ENCODE data around the gene HOXB6.

The HOXB6 gene

DNA sequence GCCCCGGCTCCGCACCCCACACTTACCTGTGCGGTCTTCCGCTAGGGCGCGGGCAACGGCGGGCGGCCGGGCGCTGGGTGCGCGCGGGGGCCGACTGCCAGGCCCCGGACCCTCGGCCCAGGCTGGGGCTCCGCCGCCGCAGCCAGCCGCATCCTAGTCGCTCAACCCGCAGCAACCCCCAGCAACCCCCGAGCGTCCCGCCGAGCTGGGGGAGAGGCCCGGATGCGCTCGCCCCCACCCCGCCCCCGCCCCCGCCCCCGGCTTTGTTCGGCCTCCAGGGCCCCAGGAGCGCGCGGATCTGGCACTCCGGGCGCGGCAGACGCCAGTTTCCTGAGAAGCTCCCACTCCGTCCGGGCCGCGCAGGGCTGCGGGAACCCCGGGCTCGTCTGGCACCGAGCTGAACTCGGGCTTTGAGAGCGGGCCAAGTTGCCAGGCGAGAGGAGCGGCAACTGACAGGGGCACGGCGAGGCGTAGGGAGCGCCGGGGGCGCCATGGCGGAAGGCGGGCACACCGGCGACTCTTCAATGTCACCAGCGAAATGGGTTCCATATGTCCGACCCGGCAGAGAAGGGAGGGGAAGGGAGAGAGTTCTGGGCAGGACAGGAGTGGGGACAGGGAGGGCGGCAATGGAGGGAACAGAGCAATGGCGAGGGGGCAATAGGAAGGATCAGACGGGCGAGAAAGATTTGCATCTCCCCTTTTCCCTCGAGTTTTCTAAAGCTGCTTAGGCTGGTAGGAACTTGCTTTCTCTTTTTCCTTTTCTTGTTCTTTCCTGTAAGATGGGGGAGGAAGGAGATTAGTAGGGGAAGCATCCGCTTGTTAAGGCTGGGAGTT is 40.4 kb downstream of the HOXB6 start:
- no peak for DNase-seq

DNA sequence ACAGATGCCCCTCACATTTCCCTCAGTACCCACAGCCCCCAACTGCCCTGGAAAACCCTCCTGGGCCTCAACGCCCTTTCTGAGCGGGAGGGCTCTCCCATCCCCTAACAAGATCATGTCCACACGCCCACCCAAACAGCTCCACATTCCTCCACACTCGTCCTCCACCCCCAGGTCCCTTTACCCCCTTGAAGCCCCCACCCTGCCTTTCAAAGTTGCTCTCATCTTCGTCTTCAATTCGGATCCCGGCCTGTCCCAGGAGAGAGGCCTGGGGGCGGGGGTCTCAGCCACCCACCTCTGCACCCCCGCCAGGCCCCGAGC is 41.0 kb downstream of the HOXB6 start:
- DNase-seq, result no peak

- no peak for DNase-seq
Observed at GRCh38 chr17:48563385-48563838, 41.4 kb downstream of the HOXB6 start.

DNA sequence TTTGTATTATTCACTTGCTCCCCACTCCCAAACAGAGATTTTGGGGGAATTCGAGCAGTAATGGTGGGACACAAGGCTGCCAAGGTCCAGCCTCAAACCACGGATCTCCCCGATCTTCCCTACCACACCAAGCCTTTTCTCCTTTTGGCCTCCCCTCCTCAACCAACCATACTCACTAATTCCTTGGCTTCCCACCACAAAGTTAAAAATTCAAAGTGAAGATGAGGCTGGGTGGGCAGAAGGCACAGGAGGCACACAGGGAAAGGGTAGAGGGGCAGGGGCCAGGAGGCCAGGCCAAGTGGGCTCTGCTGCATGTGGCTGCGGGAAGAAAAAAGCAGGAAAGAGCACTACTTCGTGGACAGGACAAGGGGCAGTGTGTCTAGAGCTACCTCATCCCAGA is 41.9 kb downstream of the HOXB6 start:
- no peak for DNase-seq

GRCh38 chr17:48561884-48562810 is 42.6 kb downstream of the HOXB6 start:
- no peak for DNase-seq

GRCh38 chr17:48559840-48560817 is 44.7 kb downstream of the HOXB6 start:
- no peak for DNase-seq

- DNase-seq, result no peak
Observed at GRCh38 chr17:48559122-48559839, 45.5 kb downstream of the HOXB6 start.

- DNase-seq, result no peak
Observed at GRCh38 chr17:48558831-48559121, 46.0 kb downstream of the HOXB6 start.

GRCh38 chr17:48558057-48558830 is 46.5 kb downstream of the HOXB6 start:
- DNase-seq, result no peak

GRCh38 chr17:48556576-48557401 is 48.0 kb downstream of the HOXB6 start:
- no peak for DNase-seq

DNA sequence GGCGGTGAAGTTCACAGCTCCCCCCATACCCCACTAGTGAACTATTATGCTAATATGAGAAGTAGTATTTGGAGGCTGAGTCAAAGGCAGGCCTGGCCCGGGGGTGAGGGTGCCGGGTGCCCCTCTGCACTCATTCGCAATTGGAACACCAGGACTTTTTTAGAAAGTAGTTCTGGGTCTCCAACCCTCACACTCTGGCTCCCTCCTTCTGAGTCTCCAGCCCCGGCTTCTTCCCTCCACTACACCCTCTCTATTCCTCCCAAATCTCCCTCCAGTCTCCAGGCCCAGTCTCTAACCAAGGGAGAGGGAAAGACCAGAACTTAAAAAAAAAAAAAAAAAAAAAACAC is 48.6 kb downstream of the HOXB6 start:
- no peak for DNase-seq

GRCh38 chr17:48555258-48556228 is 49.2 kb downstream of the HOXB6 start:
- no peak for DNase-seq

GRCh38 chr17:48554412-48555257 is 50.2 kb downstream of the HOXB6 start:
- no peak for DNase-seq

DNA sequence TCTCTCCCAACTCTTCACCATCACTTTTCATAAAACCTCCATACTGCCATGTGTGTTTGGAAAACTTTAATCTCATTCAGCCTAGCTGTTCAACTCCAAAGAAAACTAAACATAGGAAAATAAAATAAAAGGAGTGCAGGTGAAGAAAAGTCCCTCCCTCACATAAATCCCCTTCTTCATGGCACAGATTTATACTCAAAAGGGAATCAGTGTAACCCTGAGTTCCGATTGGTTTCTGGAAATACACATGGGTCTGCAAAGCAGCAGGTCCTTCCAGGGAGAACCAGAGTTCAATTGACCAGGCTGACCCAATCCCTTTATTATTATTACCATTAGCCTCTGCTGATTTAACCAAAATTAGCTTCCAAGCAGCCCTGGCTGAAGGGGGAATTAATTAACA is 51.0 kb downstream of the HOXB6 start:
- DNase-seq, result no peak

DNA sequence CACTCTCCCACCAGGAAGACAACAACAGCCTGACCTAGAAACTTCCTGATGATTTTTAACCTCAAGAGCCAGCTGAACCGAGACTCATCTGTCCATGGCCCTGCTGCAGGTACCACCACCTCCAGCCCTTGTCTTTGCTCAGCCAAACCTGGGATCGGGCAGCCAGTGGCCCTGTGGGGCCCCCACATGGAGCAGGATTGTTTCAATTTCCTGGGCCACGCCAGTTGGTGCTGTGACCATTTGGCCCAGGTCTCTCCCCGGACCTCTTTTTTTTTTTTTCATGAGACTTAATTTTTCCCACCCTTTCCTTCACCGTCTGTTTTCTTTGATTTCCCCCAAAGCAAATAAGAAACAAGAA is 51.6 kb downstream of the HOXB6 start:
- no peak for DNase-seq

DNA sequence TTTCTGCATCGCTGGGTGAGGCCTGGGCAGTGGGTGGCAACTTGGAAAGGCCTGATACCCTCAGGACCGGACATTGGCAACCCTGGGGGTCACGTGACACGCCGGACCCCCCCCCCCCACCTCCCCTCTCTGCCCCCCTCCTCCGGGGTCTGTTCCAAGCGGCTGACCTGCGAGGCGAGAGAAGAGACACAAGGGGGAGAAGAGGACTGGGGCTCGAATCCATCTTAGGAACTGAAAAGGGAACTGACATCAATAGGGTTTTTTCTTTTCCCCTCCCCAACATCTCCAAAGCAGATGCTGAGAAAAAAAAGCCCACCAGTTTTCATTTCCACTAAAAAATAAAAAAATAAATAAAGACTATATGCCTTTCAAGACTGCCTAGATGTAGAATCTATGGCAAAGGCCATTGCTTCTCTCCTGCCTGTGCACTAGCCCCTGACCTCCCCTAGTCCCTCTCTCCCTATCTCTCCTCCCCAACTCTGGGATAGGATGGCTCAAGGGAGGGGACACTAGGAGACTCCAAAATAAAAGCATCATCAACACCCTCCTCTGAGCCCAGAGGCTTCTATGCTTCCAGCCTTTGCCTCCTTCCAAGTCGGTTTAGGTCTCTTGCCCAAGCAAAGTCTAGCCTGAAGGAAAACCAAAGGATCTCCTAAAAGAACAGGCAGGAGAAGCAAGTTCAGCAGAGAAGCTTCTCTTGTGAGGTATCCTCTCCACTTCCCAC is 52.2 kb downstream of the HOXB6 start:
- no peak for DNase-seq

GRCh38 chr17:48551596-48552465 is 53.0 kb downstream of the HOXB6 start:
- no peak for DNase-seq

All from stimulated activated CD4-positive, alpha-beta T cell treated with anti-CD3 and anti-CD28 coated beads, Interleukin-4, amount 100 ng/mL, for 1 hour (primary cell).